ENCODE data around the gene THY1.
A peak's percentile ranks its signal among the peaks of the same experiment; 100 is the strongest.
"Not testable (repeated sequence)": the region's sequence is repeated elsewhere in the genome, so short reads cannot be mapped to it uniquely, and the experiment has no call there.

Gene THY1

GRCh38 chr11:119445379-119445778 is 22.4 kb upstream of the THY1 start:
- no peak for DNase-seq

GRCh38 chr11:119441898-119442243 is 18.9 kb upstream of the THY1 start:
- DNase-seq: no peak

GRCh38 chr11:119438599-119438998 is 15.6 kb upstream of the THY1 start:
- no peak for DNase-seq

GRCh38 chr11:119437521-119437920 is 14.5 kb upstream of the THY1 start:
- not testable (repeated sequence) for DNase-seq

- DNase-seq: no peak
Observed at GRCh38 chr11:119436711-119437110, 13.7 kb upstream of the THY1 start.

- no peak for DNase-seq
Observed at GRCh38 chr11:119436093-119436492, 13.1 kb upstream of the THY1 start.

GRCh38 chr11:119434591-119435330 is 11.8 kb upstream of the THY1 start:
- no peak for DNase-seq

- DNase-seq: no peak
Observed at GRCh38 chr11:119433358-119433725, 10.4 kb upstream of the THY1 start.

- no peak for DNase-seq
Observed at GRCh38 chr11:119432484-119433357, 9.7 kb upstream of the THY1 start.

GRCh38 chr11:119431523-119431922 is 8.6 kb upstream of the THY1 start:
- no peak for DNase-seq

- DNase-seq: peak; percentile 15
Observed at GRCh38 chr11:119427279-119427678, 4.3 kb upstream of the THY1 start.

- DNase-seq: no peak
Observed at GRCh38 chr11:119426142-119426541, 3.2 kb upstream of the THY1 start.

GRCh38 chr11:119424775-119425174 is 1.8 kb upstream of the THY1 start:
- no peak for DNase-seq

GRCh38 chr11:119424276-119424675 is 1.3 kb upstream of the THY1 start:
- DNase-seq: no peak

- no peak for DNase-seq
Observed at GRCh38 chr11:119423509-119424254, 710 bp upstream of the THY1 start.

- no peak for DNase-seq
Observed at GRCh38 chr11:119421941-119422808, 797 bp downstream of the THY1 start.

- DNase-seq: no peak
Observed at GRCh38 chr11:119421351-119421750, 1.6 kb downstream of the THY1 start.

- no peak for DNase-seq
Observed at GRCh38 chr11:119420631-119421030, 2.3 kb downstream of the THY1 start.

GRCh38 chr11:119419834-119420492 is 3.0 kb downstream of the THY1 start:
- DNase-seq: no peak

- no peak for DNase-seq
Observed at GRCh38 chr11:119419246-119419645, 3.7 kb downstream of the THY1 start.

GRCh38 chr11:119418759-119419158 is 4.2 kb downstream of the THY1 start:
- no peak for DNase-seq
